GM23338 (cell line): Measurements from ENCODE around the gene RPL21. TPM values are rescaled to one million over a fixed set of nuclear protein-coding genes. Genes with fewer than 3 reads are reported as not detected.

Experiments
- ATAC-seq: fragments of 200-7000 bp; cut with Tn5 transposase; 3 replicates; pipeline ENCODE4 v1.9.1; 2020
- DNase-seq: peaks from one replicate; pipeline ENCODE4 v3.0.0-alpha.2; 2015; ENCODE audit warnings: low spot score
- H2AFZ ChIP-seq: fragments of 200-600 bp; sonication (generic); 2 replicates; pipeline ENCODE4 v1.8.0; 2016; ENCODE audit warnings: antibody characterized with exemption, mild to moderate bottlenecking, moderate library complexity
- H3F3A ChIP-seq: fragments of 200-600 bp; sonication (generic); replicated peaks from 2 replicates; pipeline ENCODE4 v1.8.0; 2017; ENCODE audit warnings: antibody characterized with exemption, mixed run types, low read depth
- H3K27ac ChIP-seq: fragments of 200-600 bp; sonication (generic); 2 replicates; pipeline ENCODE4 v1.6.1; 2016; ENCODE audit warnings: low read depth
- H3K27me3 ChIP-seq: fragments of 200-600 bp; sonication (generic); 2 replicates; pipeline ENCODE4 v1.8.0; 2016; ENCODE audit warnings: mild to moderate bottlenecking, mixed run types, moderate library complexity; ENCODE audit not compliant: insufficient read depth
- H3K36me3 ChIP-seq: fragments of 200-600 bp; sonication (generic); 2 replicates; pipeline ENCODE4 v1.8.0; 2016; ENCODE audit warnings: mild to moderate bottlenecking; ENCODE audit not compliant: insufficient read depth
- H3K4me1 ChIP-seq: fragments of 200-600 bp; sonication (generic); 2 replicates; pipeline ENCODE4 v1.8.0; 2016; ENCODE audit warnings: mild to moderate bottlenecking, moderate library complexity; ENCODE audit not compliant: insufficient read depth
- H3K4me2 ChIP-seq: fragments of 200-600 bp; sonication (generic); 2 replicates; pipeline ENCODE4 v1.7.1; 2017; ENCODE audit warnings: mixed run types
- H3K4me3 ChIP-seq: fragments of 200-600 bp; sonication (generic); 2 replicates; pipeline ENCODE4 v1.6.1; 2016; ENCODE audit warnings: mixed run types
- H3K79me2 ChIP-seq: fragments of 200-600 bp; sonication (generic); replicated peaks from 2 replicates; pipeline ENCODE4 v1.8.0; 2017; ENCODE audit warnings: mild to moderate bottlenecking; ENCODE audit not compliant: insufficient read depth
- H3K9me2 ChIP-seq: fragments of 200-600 bp; sonication (generic); 2 replicates; pipeline ENCODE4 v1.8.0; 2017; ENCODE audit not compliant: insufficient read depth
- H4K20me1 ChIP-seq: fragments of 200-600 bp; sonication (generic); replicated peaks from 2 replicates; pipeline ENCODE4 v1.8.0; 2017; ENCODE audit warnings: mild to moderate bottlenecking; ENCODE audit not compliant: insufficient read depth
- H3K27ac Mint-ChIP-seq: 2 replicates; pipeline ENCODE4 v1.8.0; 2020; ENCODE audit warnings: inconsistent platforms, mild to moderate bottlenecking, moderate library complexity, mixed read lengths
- H3K27me3 Mint-ChIP-seq: 3 replicates; pipeline ENCODE4 v1.8.0; 2022; ENCODE audit warnings: low read depth, mild to moderate bottlenecking, moderate library complexity, mixed read lengths, inconsistent platforms; ENCODE audit not compliant: insufficient read depth, poor library complexity
- H3K36me3 Mint-ChIP-seq: 3 replicates; pipeline ENCODE4 v1.8.0; 2021; ENCODE audit warnings: low read depth, mild to moderate bottlenecking, inconsistent platforms, moderate library complexity, mixed read lengths
- H3K4me1 Mint-ChIP-seq: 3 replicates; pipeline ENCODE4 v1.8.0; 2020; ENCODE audit warnings: mild to moderate bottlenecking, inconsistent platforms, mixed read lengths
- H3K4me3 Mint-ChIP-seq: 3 replicates; pipeline ENCODE4 v1.8.0; 2021; ENCODE audit warnings: moderate library complexity, mild to moderate bottlenecking, inconsistent platforms, mixed read lengths
- H3K9me3 Mint-ChIP-seq: 3 replicates; pipeline ENCODE4 v1.8.0; 2020; ENCODE audit warnings: moderate library complexity, mild to moderate bottlenecking, inconsistent platforms, mixed read lengths
- CREB1 ChIP-seq: fragments of 250-450 bp; sonication (Bioruptor Pico); IDR thresholded peaks from 2 replicates; pipeline ENCODE4 v1.5.0; 2020; ENCODE audit warnings: low read depth, mild to moderate bottlenecking, moderate library complexity
- EZH2phosphoT487 ChIP-seq: fragments of 200-600 bp; sonication (generic); IDR thresholded peaks from one replicate; pipeline ENCODE4 v1.8.1; 2018; ENCODE audit warnings: antibody characterized with exemption; ENCODE audit not compliant: unreplicated experiment
- JUNB ChIP-seq: IDR thresholded peaks from one replicate; pipeline ENCODE4 v1.6.1; 2016; ENCODE audit warnings: antibody characterized with exemption; ENCODE audit not compliant: unreplicated experiment
- NANOG ChIP-seq: IDR thresholded peaks from 2 replicates; pipeline ENCODE4 v1.6.1; 2016; ENCODE audit warnings: antibody characterized with exemption, borderline replicate concordance
- REST ChIP-seq: IDR thresholded peaks from one replicate; pipeline ENCODE4 v1.6.1; 2018; ENCODE audit warnings: antibody characterized with exemption; ENCODE audit not compliant: unreplicated experiment
- ZNF331 ChIP-seq: fragments of 250-450 bp; sonication (Bioruptor Pico); IDR thresholded peaks from 2 replicates; pipeline ENCODE4 v1.5.0; 2020; ENCODE audit warnings: low read depth, mild to moderate bottlenecking, moderate library complexity
- polyA plus RNA-seq: library from polyadenylated mRNA; unstranded; fragments of >200 nt; fragmentation: Nextera tagmentation; extraction: Ambion mirVana; gene quantifications from 2 replicates; pipeline ENCODE4 v1.2.1, GENCODE V29; 2016
- total RNA-seq: library from RNA; depleted of rRNA; stranded (reverse); fragments of >200 nt; shearing (Covaris generic); gene quantifications from 2 replicates; pipeline ENCODE4 v1.2.3, GENCODE V29; 2014
- TF ChIP-seq, protein P1 (sequence below): fragments of 250-450 bp; sonication (Bioruptor Pico); IDR thresholded peaks from 2 replicates; pipeline ENCODE4 v1.5.0; 2020; ENCODE audit warnings: mild to moderate bottlenecking, moderate library complexity
- TF ChIP-seq, protein P2 (sequence below), 2 experiments: fragments of 200-600 bp in 1 of 2; sonication (generic) in 1 of 2; conservative IDR thresholded peaks; 2 replicates each; pipeline versions ENCODE4 v1.5.1 to v1.6.1; 2016 to 2017; ENCODE audit warnings: antibody characterized with exemption in 2 of 2, low read depth in 2 of 2, mild to moderate bottlenecking in 2 of 2, moderate library complexity in 1 of 2
- TF ChIP-seq, protein P3 (sequence below): IDR thresholded peaks from 2 replicates; pipeline ENCODE4 v1.6.1; 2016; ENCODE audit warnings: antibody characterized with exemption

Gene RPL21
- total and polyA plus RNA-seq, 2 experiments from 2014 or later = 1,037 to 1,343 TPM

GRCh38 chr13:27289011-27289665 is 37.8 kb downstream of the RPL21 start (continued):
- TF ChIP-seq, protein P1, sequence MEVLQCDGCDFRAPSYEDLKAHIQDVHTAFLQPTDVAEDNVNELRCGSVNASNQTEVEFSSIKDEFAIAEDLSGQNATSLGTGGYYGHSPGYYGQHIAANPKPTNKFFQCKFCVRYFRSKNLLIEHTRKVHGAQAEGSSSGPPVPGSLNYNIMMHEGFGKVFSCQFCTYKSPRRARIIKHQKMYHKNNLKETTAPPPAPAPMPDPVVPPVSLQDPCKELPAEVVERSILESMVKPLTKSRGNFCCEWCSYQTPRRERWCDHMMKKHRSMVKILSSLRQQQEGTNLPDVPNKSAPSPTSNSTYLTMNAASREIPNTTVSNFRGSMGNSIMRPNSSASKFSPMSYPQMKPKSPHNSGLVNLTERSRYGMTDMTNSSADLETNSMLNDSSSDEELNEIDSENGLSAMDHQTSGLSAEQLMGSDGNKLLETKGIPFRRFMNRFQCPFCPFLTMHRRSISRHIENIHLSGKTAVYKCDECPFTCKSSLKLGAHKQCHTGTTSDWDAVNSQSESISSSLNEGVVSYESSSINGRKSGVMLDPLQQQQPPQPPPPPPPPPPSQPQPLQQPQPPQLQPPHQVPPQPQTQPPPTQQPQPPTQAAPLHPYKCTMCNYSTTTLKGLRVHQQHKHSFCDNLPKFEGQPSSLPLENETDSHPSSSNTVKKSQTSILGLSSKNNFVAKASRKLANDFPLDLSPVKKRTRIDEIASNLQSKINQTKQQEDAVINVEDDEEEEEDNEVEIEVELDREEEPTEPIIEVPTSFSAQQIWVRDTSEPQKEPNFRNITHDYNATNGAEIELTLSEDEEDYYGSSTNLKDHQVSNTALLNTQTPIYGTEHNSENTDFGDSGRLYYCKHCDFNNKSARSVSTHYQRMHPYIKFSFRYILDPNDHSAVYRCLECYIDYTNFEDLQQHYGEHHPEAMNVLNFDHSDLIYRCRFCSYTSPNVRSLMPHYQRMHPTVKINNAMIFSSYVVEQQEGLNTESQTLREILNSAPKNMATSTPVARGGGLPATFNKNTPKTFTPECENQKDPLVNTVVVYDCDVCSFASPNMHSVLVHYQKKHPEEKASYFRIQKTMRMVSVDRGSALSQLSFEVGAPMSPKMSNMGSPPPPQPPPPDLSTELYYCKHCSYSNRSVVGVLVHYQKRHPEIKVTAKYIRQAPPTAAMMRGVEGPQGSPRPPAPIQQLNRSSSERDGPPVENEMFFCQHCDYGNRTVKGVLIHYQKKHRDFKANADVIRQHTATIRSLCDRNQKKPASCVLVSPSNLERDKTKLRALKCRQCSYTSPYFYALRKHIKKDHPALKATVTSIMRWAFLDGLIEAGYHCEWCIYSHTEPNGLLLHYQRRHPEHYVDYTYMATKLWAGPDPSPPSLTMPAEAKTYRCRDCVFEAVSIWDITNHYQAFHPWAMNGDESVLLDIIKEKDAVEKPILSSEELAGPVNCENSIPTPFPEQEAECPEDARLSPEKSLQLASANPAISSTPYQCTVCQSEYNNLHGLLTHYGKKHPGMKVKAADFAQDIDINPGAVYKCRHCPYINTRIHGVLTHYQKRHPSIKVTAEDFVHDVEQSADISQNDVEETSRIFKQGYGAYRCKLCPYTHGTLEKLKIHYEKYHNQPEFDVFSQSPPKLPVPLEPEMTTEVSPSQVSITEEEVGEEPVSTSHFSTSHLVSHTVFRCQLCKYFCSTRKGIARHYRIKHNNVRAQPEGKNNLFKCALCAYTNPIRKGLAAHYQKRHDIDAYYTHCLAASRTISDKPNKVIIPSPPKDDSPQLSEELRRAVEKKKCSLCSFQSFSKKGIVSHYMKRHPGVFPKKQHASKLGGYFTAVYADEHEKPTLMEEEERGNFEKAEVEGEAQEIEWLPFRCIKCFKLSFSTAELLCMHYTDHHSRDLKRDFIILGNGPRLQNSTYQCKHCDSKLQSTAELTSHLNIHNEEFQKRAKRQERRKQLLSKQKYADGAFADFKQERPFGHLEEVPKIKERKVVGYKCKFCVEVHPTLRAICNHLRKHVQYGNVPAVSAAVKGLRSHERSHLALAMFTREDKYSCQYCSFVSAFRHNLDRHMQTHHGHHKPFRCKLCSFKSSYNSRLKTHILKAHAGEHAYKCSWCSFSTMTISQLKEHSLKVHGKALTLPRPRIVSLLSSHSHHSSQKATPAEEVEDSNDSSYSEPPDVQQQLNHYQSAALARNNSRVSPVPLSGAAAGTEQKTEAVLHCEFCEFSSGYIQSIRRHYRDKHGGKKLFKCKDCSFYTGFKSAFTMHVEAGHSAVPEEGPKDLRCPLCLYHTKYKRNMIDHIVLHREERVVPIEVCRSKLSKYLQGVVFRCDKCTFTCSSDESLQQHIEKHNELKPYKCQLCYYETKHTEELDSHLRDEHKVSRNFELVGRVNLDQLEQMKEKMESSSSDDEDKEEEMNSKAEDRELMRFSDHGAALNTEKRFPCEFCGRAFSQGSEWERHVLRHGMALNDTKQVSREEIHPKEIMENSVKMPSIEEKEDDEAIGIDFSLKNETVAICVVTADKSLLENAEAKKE = no peak

GRCh38 chr13:27290715-27291114 is 39.4 kb downstream of the RPL21 start:
- peak; percentile 26 for DNase-seq
- H3K9me3 Mint-ChIP-seq = peaks cover 2% of the 10 kb centered on the region; the same call in 1 of the 3 replicates

More at GRCh38 chr13:27290715-27291114, 39.4 kb downstream of the RPL21 start:
- Histone ChIP-seq H3K9me2 (no peaks in the 10 kb centered on the region), H3K4me1 (no peaks in the 10 kb centered on the region), H3K79me2 (no peaks in the 10 kb centered on the region), H3K36me3 (no peaks in the 10 kb centered on the region), H2AFZ (no peak overlapping the region), H4K20me1 (no peaks in the 10 kb centered on the region), H3K27ac (no peak overlapping the region), H3F3A (no peaks in the 10 kb centered on the region), H3K27me3 (no peaks in the 10 kb centered on the region), H3K4me3 (no peak overlapping the region), H3K4me2 (no peak overlapping the region)
- no peak for ATAC-seq
- Mint-ChIP-seq H3K36me3 (no peaks in the 10 kb centered on the region), H3K27me3 (no peaks in the 10 kb centered on the region), H3K27ac (no peak overlapping the region), H3K4me3 (no peak overlapping the region), H3K4me1 (no peaks in the 10 kb centered on the region; the same call in 2 of the 3 replicates)
- TF ChIP-seq NANOG = no peak
- no peak for TF ChIP-seq REST
- TF ChIP-seq, protein P2, sequence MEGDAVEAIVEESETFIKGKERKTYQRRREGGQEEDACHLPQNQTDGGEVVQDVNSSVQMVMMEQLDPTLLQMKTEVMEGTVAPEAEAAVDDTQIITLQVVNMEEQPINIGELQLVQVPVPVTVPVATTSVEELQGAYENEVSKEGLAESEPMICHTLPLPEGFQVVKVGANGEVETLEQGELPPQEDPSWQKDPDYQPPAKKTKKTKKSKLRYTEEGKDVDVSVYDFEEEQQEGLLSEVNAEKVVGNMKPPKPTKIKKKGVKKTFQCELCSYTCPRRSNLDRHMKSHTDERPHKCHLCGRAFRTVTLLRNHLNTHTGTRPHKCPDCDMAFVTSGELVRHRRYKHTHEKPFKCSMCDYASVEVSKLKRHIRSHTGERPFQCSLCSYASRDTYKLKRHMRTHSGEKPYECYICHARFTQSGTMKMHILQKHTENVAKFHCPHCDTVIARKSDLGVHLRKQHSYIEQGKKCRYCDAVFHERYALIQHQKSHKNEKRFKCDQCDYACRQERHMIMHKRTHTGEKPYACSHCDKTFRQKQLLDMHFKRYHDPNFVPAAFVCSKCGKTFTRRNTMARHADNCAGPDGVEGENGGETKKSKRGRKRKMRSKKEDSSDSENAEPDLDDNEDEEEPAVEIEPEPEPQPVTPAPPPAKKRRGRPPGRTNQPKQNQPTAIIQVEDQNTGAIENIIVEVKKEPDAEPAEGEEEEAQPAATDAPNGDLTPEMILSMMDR (conservative IDR thresholded peaks at IDR 0.05; ENCODE audit: low read depth in 2 of 2) = no peak
- TF ChIP-seq, protein P3, sequence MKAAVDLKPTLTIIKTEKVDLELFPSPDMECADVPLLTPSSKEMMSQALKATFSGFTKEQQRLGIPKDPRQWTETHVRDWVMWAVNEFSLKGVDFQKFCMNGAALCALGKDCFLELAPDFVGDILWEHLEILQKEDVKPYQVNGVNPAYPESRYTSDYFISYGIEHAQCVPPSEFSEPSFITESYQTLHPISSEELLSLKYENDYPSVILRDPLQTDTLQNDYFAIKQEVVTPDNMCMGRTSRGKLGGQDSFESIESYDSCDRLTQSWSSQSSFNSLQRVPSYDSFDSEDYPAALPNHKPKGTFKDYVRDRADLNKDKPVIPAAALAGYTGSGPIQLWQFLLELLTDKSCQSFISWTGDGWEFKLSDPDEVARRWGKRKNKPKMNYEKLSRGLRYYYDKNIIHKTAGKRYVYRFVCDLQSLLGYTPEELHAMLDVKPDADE = no peak
- TF ChIP-seq CREB1 = no peak
- no peak for TF ChIP-seq JUNB
- no peak for TF ChIP-seq ZNF331
- TF ChIP-seq EZH2phosphoT487 = no peak
